Astrocyte (in vitro differentiated cells and primary cell): ENCODE results near the gene ACAP3. TPM values are rescaled to one million over a fixed set of nuclear protein-coding genes. Genes with fewer than 3 reads are reported as not detected.

ENCODE experiments used
- DNase-seq: peaks from one replicate; pipeline ENCODE4 v3.0.0-alpha.2; 2010; ENCODE audit warnings: low read depth
- FAIRE-seq: peaks from 2 replicates; lab custom pipeline; 2011; peaks lifted over from hg19 to GRCh38; lab: Jason Lieb, UNC
- H2AFZ ChIP-seq: 2 replicates; pipeline ENCODE4 v1.6.0; 2012; ENCODE audit warnings: low read depth, low read length, inconsistent platforms
- H3K27ac ChIP-seq: 2 replicates; pipeline ENCODE4 v1.5.1; 2011; ENCODE audit warnings: low read depth, low read length, inconsistent platforms
- H3K27me3 ChIP-seq: 2 replicates; pipeline ENCODE4 v1.6.0; 2011; ENCODE audit warnings: low read length, inconsistent platforms; ENCODE audit not compliant: insufficient read depth
- H3K36me3 ChIP-seq: 2 replicates; pipeline ENCODE4 v1.5.1; 2011; ENCODE audit warnings: low read length, inconsistent platforms; ENCODE audit not compliant: insufficient read depth
- H3K4me1 ChIP-seq: 2 replicates; pipeline ENCODE4 v1.5.1; 2011; ENCODE audit warnings: low read length, inconsistent platforms; ENCODE audit not compliant: insufficient read depth
- H3K4me2 ChIP-seq: 2 replicates; pipeline ENCODE4 v1.6.0; 2012; ENCODE audit warnings: low read length, inconsistent platforms
- H3K4me3 ChIP-seq: 2 replicates; pipeline ENCODE4 v1.5.1; 2011; ENCODE audit warnings: low read depth, mild to moderate bottlenecking, low read length, inconsistent platforms; ENCODE audit not compliant: insufficient read depth
- H3K79me2 ChIP-seq: 2 replicates; pipeline ENCODE4 v1.6.0; 2012; ENCODE audit warnings: mild to moderate bottlenecking, low read length, inconsistent platforms; ENCODE audit not compliant: insufficient read depth
- H3K9ac ChIP-seq: 2 replicates; pipeline ENCODE4 v1.6.0; 2012; ENCODE audit warnings: mild to moderate bottlenecking, low read length, inconsistent platforms
- H3K9me3 ChIP-seq: 2 replicates; pipeline ENCODE4 v1.5.1; 2012; ENCODE audit warnings: low read depth, mild to moderate bottlenecking, low read length, inconsistent platforms; ENCODE audit not compliant: insufficient read depth
- H4K20me1 ChIP-seq: 2 replicates; pipeline ENCODE4 v1.6.0; 2012; ENCODE audit warnings: low read length, inconsistent platforms; ENCODE audit not compliant: insufficient read depth
- H3K27ac Mint-ChIP-seq: one replicate; pipeline ENCODE4 v1.8.0; 2021; ENCODE audit warnings: mild to moderate bottlenecking, mixed read lengths; ENCODE audit not compliant: unreplicated experiment
- H3K27me3 Mint-ChIP-seq: one replicate; pipeline ENCODE4 v1.8.0; 2021; ENCODE audit warnings: low read depth, mixed read lengths; ENCODE audit not compliant: unreplicated experiment
- H3K36me3 Mint-ChIP-seq: one replicate; pipeline ENCODE4 v1.8.0; 2021; ENCODE audit warnings: low read depth, mixed read lengths; ENCODE audit not compliant: unreplicated experiment
- H3K4me1 Mint-ChIP-seq: one replicate; pipeline ENCODE4 v1.8.0; 2021; ENCODE audit warnings: low read depth, mixed read lengths; ENCODE audit not compliant: unreplicated experiment
- H3K4me3 Mint-ChIP-seq: one replicate; pipeline ENCODE4 v1.8.0; 2021; ENCODE audit warnings: mild to moderate bottlenecking, moderate library complexity, mixed read lengths; ENCODE audit not compliant: unreplicated experiment
- H3K9me3 Mint-ChIP-seq: one replicate; pipeline ENCODE4 v1.8.0; 2021; ENCODE audit warnings: mild to moderate bottlenecking, mixed read lengths; ENCODE audit not compliant: unreplicated experiment
- CTCF ChIP-seq: IDR thresholded peaks from 2 replicates; pipeline ENCODE4 v1.5.1; 2011; ENCODE audit warnings: low read depth, mild to moderate bottlenecking, inconsistent platforms, low read length, moderate library complexity; ENCODE audit not compliant: insufficient read depth
- EZH2 ChIP-seq: IDR thresholded peaks from 2 replicates; pipeline ENCODE4 v1.6.1; 2012; ENCODE audit warnings: mild to moderate bottlenecking, low read length, inconsistent platforms; ENCODE audit not compliant: insufficient read depth
- total RNA-seq: library from RNA; stranded (reverse); gene quantifications from 2 replicates; pipeline ENCODE4 v1.2.1, GENCODE V29; 2021

ACAP3 gene
- total RNA-seq, 1 donor from 2014 or later = 64.0 TPM

- H3K36me3 Mint-ChIP-seq = no peaks in the 10 kb centered on the region
- no peak for TF ChIP-seq CTCF
- no peak for TF ChIP-seq EZH2
- peaks cover 2% of the 10 kb centered on the region for H3K27me3 Mint-ChIP-seq
- Histone ChIP-seq H3K9me3 (no peaks in the 10 kb centered on the region), H3K27me3 (no peaks in the 10 kb centered on the region), H3K36me3 (no peaks in the 10 kb centered on the region), H3K4me3 (no peak overlapping the region), H4K20me1 (no peaks in the 10 kb centered on the region), H3K79me2 (no peaks in the 10 kb centered on the region), H3K27ac (no peak overlapping the region), H3K4me1 (peaks cover 6% of the 10 kb centered on the region), H3K4me2 (no peak overlapping the region), H3K9ac (no peak overlapping the region), H2AFZ (no peak overlapping the region)
- DNase-seq = no peak
- H3K9me3 Mint-ChIP-seq = no peaks in the 10 kb centered on the region
- FAIRE-seq = no peak
- no peak overlapping the region for H3K4me3 Mint-ChIP-seq
- H3K4me1 Mint-ChIP-seq = no peaks in the 10 kb centered on the region
- H3K27ac Mint-ChIP-seq = no peak overlapping the region
These were observed 23.3 kb downstream of the ACAP3 start for GRCh38 chr1:1284221-1285101.

DNA sequence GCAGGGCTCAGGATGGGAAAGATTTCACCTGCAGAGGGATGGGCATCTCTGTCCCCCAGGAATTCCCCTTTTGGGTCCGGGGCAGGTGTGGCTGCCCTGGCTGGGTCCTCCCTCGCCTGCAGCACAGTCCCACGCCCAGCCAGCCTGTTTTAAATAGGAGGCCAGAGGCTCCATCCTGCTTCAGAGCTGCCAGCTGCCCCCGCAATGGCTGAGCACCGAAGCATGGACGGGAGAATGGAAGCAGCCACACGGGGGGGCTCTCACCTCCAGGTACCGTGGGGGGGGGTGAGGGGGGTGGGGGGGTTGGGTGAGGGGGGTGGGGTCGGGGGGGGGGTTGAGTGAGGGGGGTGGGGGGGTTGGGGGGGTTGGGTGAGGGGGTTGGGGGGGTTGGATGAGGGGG lies 23.9 kb downstream of the ACAP3 start:
- peaks cover 6% of the 10 kb centered on the region for H3K4me1 ChIP-seq
- DNase-seq = no peak
- no peaks in the 10 kb centered on the region for H3K27me3 ChIP-seq
- no peak for FAIRE-seq
- Mint-ChIP-seq H3K27ac (no peak overlapping the region), H3K9me3 (no peaks in the 10 kb centered on the region), H3K4me1 (no peaks in the 10 kb centered on the region), H3K36me3 (no peaks in the 10 kb centered on the region), H3K4me3 (no peak overlapping the region), H3K27me3 (peaks cover 2% of the 10 kb centered on the region)
- H3K79me2 ChIP-seq = no peaks in the 10 kb centered on the region
- H3K9me3 ChIP-seq = no peaks in the 10 kb centered on the region
- H4K20me1 ChIP-seq = no peaks in the 10 kb centered on the region
- H3K27ac ChIP-seq = no peak overlapping the region
- no peak overlapping the region for H3K4me2 ChIP-seq
- no peaks in the 10 kb centered on the region for H3K36me3 ChIP-seq
- H2AFZ ChIP-seq = no peak overlapping the region
- no peak for TF ChIP-seq CTCF
- no peak overlapping the region for H3K9ac ChIP-seq
- no peak overlapping the region for H3K4me3 ChIP-seq

GRCh38 chr1:1282998-1283397 lies 24.7 kb downstream of the ACAP3 start:
- no peak overlapping the region for H3K4me3 Mint-ChIP-seq
- H3K9ac ChIP-seq = no peak overlapping the region
- no peak overlapping the region for H3K4me2 ChIP-seq
- H3K79me2 ChIP-seq = no peaks in the 10 kb centered on the region
- no peaks in the 10 kb centered on the region for H3K4me1 Mint-ChIP-seq
- no peaks in the 10 kb centered on the region for H4K20me1 ChIP-seq
- TF ChIP-seq CTCF (no peak), EZH2 (no peak)
- H2AFZ ChIP-seq = no peak overlapping the region
- no peaks in the 10 kb centered on the region for H3K9me3 Mint-ChIP-seq
- peak overlapping the region; percentile 47 for H3K27ac Mint-ChIP-seq
- no peaks in the 10 kb centered on the region for H3K27me3 ChIP-seq
- DNase-seq (peak; percentile 75), FAIRE-seq (no peak)
- no peaks in the 10 kb centered on the region for H3K36me3 Mint-ChIP-seq
- H3K36me3 ChIP-seq = no peaks in the 10 kb centered on the region
- peaks cover 2% of the 10 kb centered on the region for H3K27me3 Mint-ChIP-seq
- H3K4me1 ChIP-seq = peaks cover 6% of the 10 kb centered on the region
- H3K9me3 ChIP-seq = no peaks in the 10 kb centered on the region
- no peak overlapping the region for H3K4me3 ChIP-seq
- H3K27ac ChIP-seq = no peak overlapping the region
